Type B pancreatic cell (in vitro differentiated cells): ENCODE data around the gene ALG8. TPM values are rescaled to one million over a fixed set of nuclear protein-coding genes. Genes with fewer than 3 reads are reported as not detected.
"Not testable (repeated sequence)": the region's sequence is repeated elsewhere in the genome, so short reads cannot be mapped to it uniquely, and the experiment has no call there.

Experiments
- DNase-seq: peaks from one replicate; pipeline ENCODE4 v3.0.0; 2021; ENCODE audit warnings: mixed read lengths; ENCODE audit not compliant: unreplicated experiment; ENCODE audit errors: extremely low spot score
- H3K27ac Mint-ChIP-seq: 2 replicates; pipeline ENCODE4 v1.8.0; 2021; ENCODE audit warnings: mild to moderate bottlenecking, mixed read lengths
- H3K27me3 Mint-ChIP-seq: 2 replicates; pipeline ENCODE4 v1.8.0; 2021; ENCODE audit warnings: mixed read lengths
- H3K36me3 Mint-ChIP-seq: 2 replicates; pipeline ENCODE4 v1.8.0; 2021; ENCODE audit warnings: mixed read lengths
- H3K4me1 Mint-ChIP-seq: one replicate; pipeline ENCODE4 v1.8.0; 2021; ENCODE audit warnings: mixed read lengths; ENCODE audit not compliant: unreplicated experiment
- H3K4me3 Mint-ChIP-seq: 2 replicates; pipeline ENCODE4 v1.8.0; 2021; ENCODE audit warnings: mild to moderate bottlenecking, mixed read lengths
- H3K9me3 Mint-ChIP-seq: 2 replicates; pipeline ENCODE4 v1.8.0; 2021; ENCODE audit warnings: mixed read lengths
- CTCF ChIP-seq: fragments of 200-600 bp; sonication (generic); conservative IDR thresholded peaks from 2 replicates; pipeline ENCODE4 v1.5.0; 2021; ENCODE audit warnings: antibody characterized with exemption, mild to moderate bottlenecking
- total RNA-seq: library from RNA; stranded (reverse); gene quantifications from 2 replicates; pipeline ENCODE4 v1.2.1, GENCODE V29; 2021; ENCODE audit warnings: low replicate concordance

Gene ALG8
- total RNA-seq, 1 donor from 2014 or later = 71.8 TPM

GRCh38 chr11:78180751-78181150 is 41.3 kb upstream of the ALG8 start:
- Mint-ChIP-seq H3K4me3 (no peak overlapping the region), H3K27me3 (no peaks in the 10 kb centered on the region), H3K4me1 (no peaks in the 10 kb centered on the region), H3K9me3 (no peaks in the 10 kb centered on the region), H3K36me3 (peaks cover 21% of the 10 kb centered on the region), H3K27ac (no peak overlapping the region)
- TF ChIP-seq CTCF = no peak
- DNase-seq = no peak

- H3K4me3 Mint-ChIP-seq = no peak overlapping the region
- DNase-seq = no peak
- no peak overlapping the region for H3K27ac Mint-ChIP-seq
- no peak for TF ChIP-seq CTCF
- no peaks in the 10 kb centered on the region for H3K9me3 Mint-ChIP-seq
- no peaks in the 10 kb centered on the region for H3K4me1 Mint-ChIP-seq
- H3K36me3 Mint-ChIP-seq = peaks cover 23% of the 10 kb centered on the region
- H3K27me3 Mint-ChIP-seq = no peaks in the 10 kb centered on the region
Measured at GRCh38 chr11:78179459-78180071, 40.1 kb upstream of the ALG8 start.

DNA sequence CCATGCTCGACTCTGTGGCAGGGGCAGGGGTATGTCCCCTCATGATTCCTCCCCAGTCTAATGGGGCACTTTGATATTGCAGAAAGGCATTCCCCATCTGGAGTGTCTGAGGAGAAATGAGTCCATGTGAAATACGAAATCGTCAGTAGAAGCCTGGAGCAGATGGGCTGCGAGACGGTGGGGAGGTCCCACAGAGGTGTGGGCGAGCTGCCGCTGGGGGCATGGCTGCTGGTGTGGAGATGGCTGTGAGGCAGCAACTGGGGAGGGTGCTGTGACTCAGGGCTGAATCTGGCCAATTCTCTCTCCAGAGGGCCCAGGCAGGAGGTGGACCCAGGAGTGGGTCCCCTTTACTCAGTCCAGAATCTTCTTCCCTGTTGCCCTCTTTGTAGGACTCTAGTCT is 37.8 kb upstream of the ALG8 start:
- Mint-ChIP-seq H3K27ac (no peak overlapping the region), H3K36me3 (peaks cover 28% of the 10 kb centered on the region), H3K9me3 (no peaks in the 10 kb centered on the region), H3K27me3 (no peaks in the 10 kb centered on the region), H3K4me3 (no peak overlapping the region), H3K4me1 (no peaks in the 10 kb centered on the region)
- no peak for DNase-seq
- TF ChIP-seq CTCF = no peak

DNA sequence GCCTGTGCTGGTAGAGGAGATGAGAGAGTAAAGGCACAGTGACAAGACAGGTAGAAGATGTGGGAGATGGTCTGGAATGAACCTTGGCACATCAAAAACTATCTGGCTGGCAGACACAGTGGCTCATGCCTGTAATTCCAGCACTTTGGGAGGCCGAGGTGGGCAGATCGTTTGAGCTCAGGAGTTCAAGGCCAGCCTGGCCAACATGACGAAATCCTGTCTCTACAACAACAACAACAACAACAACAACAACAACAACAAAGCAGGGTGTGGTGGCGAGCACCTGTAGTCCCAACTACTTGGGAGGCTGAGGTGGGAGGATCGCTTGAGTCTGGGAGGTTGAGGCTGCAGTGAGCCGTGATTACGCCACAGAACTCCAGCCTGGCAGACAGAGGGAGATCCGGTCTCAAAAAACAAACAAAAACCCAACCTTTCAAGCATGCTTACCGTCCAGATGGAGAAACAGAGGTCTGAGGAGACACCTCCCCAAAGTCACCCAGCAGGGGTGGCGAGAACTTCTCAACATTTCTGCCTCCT is 37.2 kb upstream of the ALG8 start:
- TF ChIP-seq CTCF = no peak
- DNase-seq = no peak
- H3K27ac Mint-ChIP-seq = no peak overlapping the region
- H3K4me1 Mint-ChIP-seq = no peaks in the 10 kb centered on the region
- H3K27me3 Mint-ChIP-seq = no peaks in the 10 kb centered on the region
- H3K36me3 Mint-ChIP-seq = peaks cover 28% of the 10 kb centered on the region
- H3K9me3 Mint-ChIP-seq = no peaks in the 10 kb centered on the region
- H3K4me3 Mint-ChIP-seq = no peak overlapping the region

DNA sequence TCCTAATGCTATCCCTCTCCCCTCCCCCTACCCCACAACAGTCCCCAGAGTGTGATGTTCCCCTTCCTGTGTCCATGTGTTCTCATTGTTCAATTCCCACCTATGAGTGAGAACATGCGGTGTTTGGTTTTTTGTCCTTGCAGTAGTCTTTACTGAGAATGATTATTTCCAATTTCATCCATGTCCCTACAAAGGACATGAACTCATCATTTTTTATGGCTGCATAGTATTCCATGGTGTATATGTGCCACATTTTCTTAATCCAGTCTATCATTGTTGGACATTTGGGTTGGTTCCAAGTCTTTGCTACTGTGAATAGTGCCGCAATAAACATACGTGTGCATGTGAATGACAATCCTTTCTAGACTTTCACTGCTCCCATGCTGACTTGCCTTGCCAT is 36.4 kb upstream of the ALG8 start:
- H3K27me3 Mint-ChIP-seq, DNase-seq, H3K4me3 Mint-ChIP-seq, H3K27ac Mint-ChIP-seq, H3K4me1 Mint-ChIP-seq, H3K9me3 Mint-ChIP-seq: not testable (repeated sequence)
- H3K36me3 Mint-ChIP-seq = peaks cover 23% of the 10 kb centered on the region

- DNase-seq = no peak
- TF ChIP-seq CTCF = no peak
- Mint-ChIP-seq H3K9me3 (no peaks in the 10 kb centered on the region), H3K36me3 (peaks cover 17% of the 10 kb centered on the region), H3K27me3 (no peaks in the 10 kb centered on the region), H3K27ac (no peak overlapping the region), H3K4me1 (peaks cover 12% of the 10 kb centered on the region), H3K4me3 (no peak overlapping the region)
Measured at GRCh38 chr11:78171951-78172350, 32.5 kb upstream of the ALG8 start.
